Vagina (tissue), 2 donors: ENCODE measurements around the gene STAB1.

Source experiments
- POLR2A ChIP-seq, 2 donors: fragments of 450-650 bp; IDR thresholded peaks; one replicate each; pipeline ENCODE4 v1.6.1; 2017; ENCODE audit warnings: antibody characterized with exemption in 2 of 2, mild to moderate bottlenecking in 2 of 2, moderate library complexity in 2 of 2
- POLR2AphosphoS5 ChIP-seq, 2 donors: sonication (generic); formaldehyde crosslinking; IDR thresholded peaks; one replicate each; pipeline ENCODE4 v1.9.0; 2017; ENCODE audit warnings: antibody characterized with exemption in 2 of 2, mild to moderate bottlenecking in 2 of 2, low read depth in 1 of 2; ENCODE audit not compliant: insufficient read depth in 1 of 2
- TF ChIP-seq, protein P1 (sequence below), 3 experiments: fragments of 450-650 bp in 2 of 3; fragments of 200-600 bp in 1 of 3; sonication (generic) in 1 of 3; IDR thresholded peaks; one replicate each; pipeline ENCODE4 v1.5.1; 2017 to 2019; ENCODE audit warnings: antibody characterized with exemption in 3 of 3, mild to moderate bottlenecking in 2 of 3, moderate library complexity in 2 of 3

DNA sequence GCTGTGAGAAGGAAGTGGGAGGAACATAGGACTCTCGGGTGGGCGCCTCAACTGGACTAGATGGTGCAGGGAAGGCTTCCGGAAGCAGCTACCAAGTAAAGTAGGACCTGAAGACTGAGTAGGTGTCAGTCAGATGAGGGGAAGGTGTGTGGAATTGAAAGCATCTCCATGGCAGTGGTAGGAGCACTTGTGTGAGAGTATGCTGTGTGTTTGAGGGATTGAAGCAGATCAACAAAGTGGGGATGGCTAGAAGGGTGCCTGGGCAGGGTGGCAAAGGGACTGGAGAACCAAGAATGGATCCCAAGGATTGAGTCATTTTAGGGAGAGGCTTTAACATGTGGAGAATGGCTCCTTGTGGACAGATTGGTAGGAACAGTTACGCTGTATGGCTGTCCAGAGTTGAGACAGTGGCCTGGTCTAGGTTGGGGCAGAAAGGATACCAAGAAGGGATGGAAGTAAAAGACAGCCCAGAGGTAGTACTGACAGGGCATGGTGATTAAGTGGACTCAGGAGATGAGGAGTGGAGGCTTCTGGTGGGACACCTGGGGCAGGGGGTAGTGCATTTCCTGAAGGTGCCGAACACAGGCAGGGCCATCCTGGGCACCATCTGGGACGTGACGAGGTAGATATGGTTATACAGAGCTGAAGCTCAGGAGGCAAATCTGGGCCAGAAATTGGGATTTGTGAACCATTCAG lies 42.7 kb downstream of the STAB1 start:
- TF ChIP-seq, protein P1, sequence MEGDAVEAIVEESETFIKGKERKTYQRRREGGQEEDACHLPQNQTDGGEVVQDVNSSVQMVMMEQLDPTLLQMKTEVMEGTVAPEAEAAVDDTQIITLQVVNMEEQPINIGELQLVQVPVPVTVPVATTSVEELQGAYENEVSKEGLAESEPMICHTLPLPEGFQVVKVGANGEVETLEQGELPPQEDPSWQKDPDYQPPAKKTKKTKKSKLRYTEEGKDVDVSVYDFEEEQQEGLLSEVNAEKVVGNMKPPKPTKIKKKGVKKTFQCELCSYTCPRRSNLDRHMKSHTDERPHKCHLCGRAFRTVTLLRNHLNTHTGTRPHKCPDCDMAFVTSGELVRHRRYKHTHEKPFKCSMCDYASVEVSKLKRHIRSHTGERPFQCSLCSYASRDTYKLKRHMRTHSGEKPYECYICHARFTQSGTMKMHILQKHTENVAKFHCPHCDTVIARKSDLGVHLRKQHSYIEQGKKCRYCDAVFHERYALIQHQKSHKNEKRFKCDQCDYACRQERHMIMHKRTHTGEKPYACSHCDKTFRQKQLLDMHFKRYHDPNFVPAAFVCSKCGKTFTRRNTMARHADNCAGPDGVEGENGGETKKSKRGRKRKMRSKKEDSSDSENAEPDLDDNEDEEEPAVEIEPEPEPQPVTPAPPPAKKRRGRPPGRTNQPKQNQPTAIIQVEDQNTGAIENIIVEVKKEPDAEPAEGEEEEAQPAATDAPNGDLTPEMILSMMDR (IDR thresholded peaks at IDR 0.05) = no peak
- TF ChIP-seq POLR2A (IDR thresholded peaks at IDR 0.05) (no peak), POLR2AphosphoS5 (IDR thresholded peaks at IDR 0.05; ENCODE audit: insufficient read depth in 1 of 2, low read depth in 1 of 2) (no peak)
